ENCODE results near the gene CEP78. TPM values are rescaled to one million over a fixed set of nuclear protein-coding genes. Genes with fewer than 3 reads are reported as not detected.
A peak's percentile ranks its signal among the peaks of the same experiment; 100 is the strongest.

CEP78 gene
- total RNA-seq, 1 donor from 2014 or later, result 59.5 TPM

GRCh38 chr9:78314953-78315870 lies 79.3 kb downstream of the CEP78 start:
- H3K4me3 Mint-ChIP-seq (ENCODE audit: low read depth), result no peak overlapping the region
- H3K4me1 Mint-ChIP-seq (ENCODE audit: low read depth), result peaks cover 2% of the 10 kb centered on the region
- no peak for TF ChIP-seq CTCF (IDR thresholded peaks at IDR 0.05; ENCODE audit: unreplicated experiment)
- H3K27me3 Mint-ChIP-seq, result no peaks in the 10 kb centered on the region
- H3K27ac Mint-ChIP-seq, result no peak overlapping the region
- H3K9me3 Mint-ChIP-seq (ENCODE audit: low read depth), result no peaks in the 10 kb centered on the region
- H3K36me3 Mint-ChIP-seq (ENCODE audit: insufficient read depth), result peaks cover 50% of the 10 kb centered on the region
- DNase-seq (ENCODE audit: low spot score, unreplicated experiment), result no peak

GRCh38 chr9:78316166-78316892 lies 80.5 kb downstream of the CEP78 start:
- H3K4me3 Mint-ChIP-seq (ENCODE audit: low read depth), result no peak overlapping the region
- H3K9me3 Mint-ChIP-seq (ENCODE audit: low read depth), result no peaks in the 10 kb centered on the region
- DNase-seq (ENCODE audit: low spot score, unreplicated experiment), result no peak
- no peak for TF ChIP-seq CTCF (IDR thresholded peaks at IDR 0.05; ENCODE audit: unreplicated experiment)
- peaks cover 2% of the 10 kb centered on the region for H3K4me1 Mint-ChIP-seq (ENCODE audit: low read depth)
- H3K36me3 Mint-ChIP-seq (ENCODE audit: insufficient read depth), result peaks cover 48% of the 10 kb centered on the region
- H3K27me3 Mint-ChIP-seq, result no peaks in the 10 kb centered on the region
- peak overlapping the region; percentile 12 for H3K27ac Mint-ChIP-seq

GRCh38 chr9:78319197-78320029 lies 83.5 kb downstream of the CEP78 start:
- TF ChIP-seq CTCF (IDR thresholded peaks at IDR 0.05; ENCODE audit: unreplicated experiment), result no peak
- H3K27ac Mint-ChIP-seq, result no peak overlapping the region
- no peak for DNase-seq (ENCODE audit: low spot score, unreplicated experiment)
- no peaks in the 10 kb centered on the region for H3K4me1 Mint-ChIP-seq (ENCODE audit: low read depth)
- no peak overlapping the region for H3K4me3 Mint-ChIP-seq (ENCODE audit: low read depth)
- peaks cover 43% of the 10 kb centered on the region for H3K36me3 Mint-ChIP-seq (ENCODE audit: insufficient read depth)
- no peaks in the 10 kb centered on the region for H3K9me3 Mint-ChIP-seq (ENCODE audit: low read depth)
- H3K27me3 Mint-ChIP-seq, result no peaks in the 10 kb centered on the region

GRCh38 chr9:78320030-78320693 lies 84.3 kb downstream of the CEP78 start:
- H3K9me3 Mint-ChIP-seq (ENCODE audit: low read depth), result no peaks in the 10 kb centered on the region
- no peak for TF ChIP-seq CTCF (IDR thresholded peaks at IDR 0.05; ENCODE audit: unreplicated experiment)
- H3K36me3 Mint-ChIP-seq (ENCODE audit: insufficient read depth), result peaks cover 40% of the 10 kb centered on the region
- no peaks in the 10 kb centered on the region for H3K27me3 Mint-ChIP-seq
- H3K4me1 Mint-ChIP-seq (ENCODE audit: low read depth), result no peaks in the 10 kb centered on the region
- DNase-seq (ENCODE audit: low spot score, unreplicated experiment), result no peak
- H3K27ac Mint-ChIP-seq, result no peak overlapping the region
- H3K4me3 Mint-ChIP-seq (ENCODE audit: low read depth), result no peak overlapping the region
